Measurements from ENCODE around the gene BCL6. TPM values are rescaled to one million over a fixed set of nuclear protein-coding genes. Genes with fewer than 3 reads are reported as not detected.

BCL6 gene
- total RNA-seq, 1 experiment from 2014 or later: 10.2 TPM

DNA sequence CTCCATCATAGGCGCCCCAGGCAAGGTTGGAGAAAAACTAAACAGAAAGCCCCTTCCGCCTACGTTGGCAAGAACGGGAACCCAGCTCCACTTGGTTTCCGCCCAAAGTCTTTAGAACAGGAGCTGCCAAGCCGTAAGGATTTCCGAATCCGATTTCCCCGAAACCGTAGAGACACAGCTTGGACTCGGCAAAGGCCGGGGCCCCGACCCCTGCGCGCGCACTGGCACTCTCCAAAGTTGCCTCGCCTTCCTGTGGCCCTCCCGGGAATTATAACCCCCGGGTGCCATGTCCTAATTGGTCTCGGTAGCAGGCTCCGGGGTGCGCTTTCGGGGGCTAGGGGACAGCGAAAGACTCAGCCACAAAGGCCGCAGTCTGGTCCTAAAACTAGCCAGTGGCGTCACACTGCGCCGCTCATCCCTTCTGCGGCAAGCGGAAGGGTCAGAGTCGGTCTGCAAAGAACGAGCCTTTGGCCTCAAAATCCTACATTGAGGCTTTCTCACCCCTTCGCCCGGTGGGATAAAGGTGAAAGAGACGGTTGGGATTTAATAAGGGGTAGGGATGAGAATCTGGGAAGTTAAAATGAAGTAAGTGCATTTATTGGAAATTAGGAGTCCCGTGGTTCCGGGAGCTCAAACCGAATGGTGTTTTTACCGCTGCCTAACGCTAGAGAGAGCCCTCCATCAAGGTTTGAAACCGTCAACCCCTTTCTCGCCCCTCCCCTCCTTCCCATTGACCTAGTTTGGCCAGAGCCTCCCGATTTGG lies 6.8 kb downstream of the BCL6 start (continued):
- TF ChIP-seq, protein P1, sequence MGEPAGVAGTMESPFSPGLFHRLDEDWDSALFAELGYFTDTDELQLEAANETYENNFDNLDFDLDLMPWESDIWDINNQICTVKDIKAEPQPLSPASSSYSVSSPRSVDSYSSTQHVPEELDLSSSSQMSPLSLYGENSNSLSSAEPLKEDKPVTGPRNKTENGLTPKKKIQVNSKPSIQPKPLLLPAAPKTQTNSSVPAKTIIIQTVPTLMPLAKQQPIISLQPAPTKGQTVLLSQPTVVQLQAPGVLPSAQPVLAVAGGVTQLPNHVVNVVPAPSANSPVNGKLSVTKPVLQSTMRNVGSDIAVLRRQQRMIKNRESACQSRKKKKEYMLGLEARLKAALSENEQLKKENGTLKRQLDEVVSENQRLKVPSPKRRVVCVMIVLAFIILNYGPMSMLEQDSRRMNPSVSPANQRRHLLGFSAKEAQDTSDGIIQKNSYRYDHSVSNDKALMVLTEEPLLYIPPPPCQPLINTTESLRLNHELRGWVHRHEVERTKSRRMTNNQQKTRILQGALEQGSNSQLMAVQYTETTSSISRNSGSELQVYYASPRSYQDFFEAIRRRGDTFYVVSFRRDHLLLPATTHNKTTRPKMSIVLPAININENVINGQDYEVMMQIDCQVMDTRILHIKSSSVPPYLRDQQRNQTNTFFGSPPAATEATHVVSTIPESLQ (CRISPR knock-in tag; IDR thresholded peaks at IDR 0.05): no peak
- TF ChIP-seq, protein P2, sequence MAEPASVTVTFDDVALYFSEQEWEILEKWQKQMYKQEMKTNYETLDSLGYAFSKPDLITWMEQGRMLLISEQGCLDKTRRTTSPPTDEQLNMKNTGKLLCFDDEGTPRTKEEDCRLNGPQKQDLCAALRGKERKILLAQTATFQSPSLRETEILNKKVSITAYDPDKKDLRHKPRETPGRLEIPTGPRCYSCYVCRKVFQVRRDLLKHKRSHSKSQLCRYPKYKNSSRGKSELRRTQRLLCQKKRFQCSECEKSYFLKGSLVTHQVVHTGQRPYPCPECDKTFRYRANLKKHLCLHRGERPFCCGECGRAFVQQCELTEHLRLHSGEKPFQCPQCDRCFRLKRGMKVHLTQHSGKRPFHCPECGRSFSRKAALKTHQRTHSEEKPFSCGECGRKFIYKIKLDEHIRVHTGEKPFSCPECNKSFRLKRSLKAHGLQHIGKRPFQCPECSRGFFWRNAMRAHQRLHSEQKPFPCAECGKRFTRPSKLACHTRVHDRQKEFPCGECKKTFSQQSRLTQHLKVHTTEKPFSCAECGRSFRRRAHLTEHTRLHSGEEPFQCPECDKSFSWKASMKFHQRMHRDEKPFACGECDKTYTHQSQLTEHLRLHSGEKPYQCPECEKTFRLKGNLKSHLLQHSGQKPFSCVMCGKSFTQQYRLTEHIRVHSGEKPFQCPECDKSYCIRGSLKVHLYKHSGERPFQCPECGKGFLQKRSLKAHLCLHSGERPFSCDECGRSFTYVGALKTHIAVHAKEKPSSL (CRISPR knock-in tag; conservative IDR thresholded peaks at IDR 0.05): no peak
- TF ChIP-seq FOXP1 (CRISPR knock-in tag; IDR thresholded peaks at IDR 0.05; ENCODE audit: borderline replicate concordance) (no peak), FOXJ3 (CRISPR knock-in tag; IDR thresholded peaks at IDR 0.05; ENCODE audit: borderline replicate concordance) (no peak), ZNF317 (CRISPR knock-in tag; IDR thresholded peaks at IDR 0.05; ENCODE audit: borderline replicate concordance, low read depth) (no peak), ZNF232 (CRISPR knock-in tag; IDR thresholded peaks at IDR 0.05) (no peak), TCF7 (CRISPR knock-in tag; IDR thresholded peaks at IDR 0.05; ENCODE audit: low read depth) (no peak), ZBTB21 (CRISPR knock-in tag; IDR thresholded peaks at IDR 0.05; ENCODE audit: borderline replicate concordance) (no peak), ELF4 (CRISPR knock-in tag; IDR thresholded peaks at IDR 0.05; ENCODE audit: low read depth) (no peak), CBFB (CRISPR knock-in tag; IDR thresholded peaks at IDR 0.05; ENCODE audit: low read depth) (no peak), ETV6 (CRISPR knock-in tag; IDR thresholded peaks at IDR 0.05) (no peak), SOX15 (CRISPR knock-in tag; IDR thresholded peaks at IDR 0.05) (no peak)
- TF ChIP-seq, protein P3, sequence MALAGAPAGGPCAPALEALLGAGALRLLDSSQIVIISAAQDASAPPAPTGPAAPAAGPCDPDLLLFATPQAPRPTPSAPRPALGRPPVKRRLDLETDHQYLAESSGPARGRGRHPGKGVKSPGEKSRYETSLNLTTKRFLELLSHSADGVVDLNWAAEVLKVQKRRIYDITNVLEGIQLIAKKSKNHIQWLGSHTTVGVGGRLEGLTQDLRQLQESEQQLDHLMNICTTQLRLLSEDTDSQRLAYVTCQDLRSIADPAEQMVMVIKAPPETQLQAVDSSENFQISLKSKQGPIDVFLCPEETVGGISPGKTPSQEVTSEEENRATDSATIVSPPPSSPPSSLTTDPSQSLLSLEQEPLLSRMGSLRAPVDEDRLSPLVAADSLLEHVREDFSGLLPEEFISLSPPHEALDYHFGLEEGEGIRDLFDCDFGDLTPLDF (CRISPR knock-in tag; IDR thresholded peaks at IDR 0.05): no peak
- TF ChIP-seq, protein P4, sequence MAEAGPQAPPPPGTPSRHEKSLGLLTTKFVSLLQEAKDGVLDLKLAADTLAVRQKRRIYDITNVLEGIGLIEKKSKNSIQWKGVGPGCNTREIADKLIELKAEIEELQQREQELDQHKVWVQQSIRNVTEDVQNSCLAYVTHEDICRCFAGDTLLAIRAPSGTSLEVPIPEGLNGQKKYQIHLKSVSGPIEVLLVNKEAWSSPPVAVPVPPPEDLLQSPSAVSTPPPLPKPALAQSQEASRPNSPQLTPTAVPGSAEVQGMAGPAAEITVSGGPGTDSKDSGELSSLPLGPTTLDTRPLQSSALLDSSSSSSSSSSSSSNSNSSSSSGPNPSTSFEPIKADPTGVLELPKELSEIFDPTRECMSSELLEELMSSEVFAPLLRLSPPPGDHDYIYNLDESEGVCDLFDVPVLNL (CRISPR knock-in tag; IDR thresholded peaks at IDR 0.05; ENCODE audit: borderline replicate concordance, low read depth): no peak
- TF ChIP-seq, protein P5, sequence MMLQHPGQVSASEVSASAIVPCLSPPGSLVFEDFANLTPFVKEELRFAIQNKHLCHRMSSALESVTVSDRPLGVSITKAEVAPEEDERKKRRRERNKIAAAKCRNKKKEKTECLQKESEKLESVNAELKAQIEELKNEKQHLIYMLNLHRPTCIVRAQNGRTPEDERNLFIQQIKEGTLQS (CRISPR knock-in tag; conservative IDR thresholded peaks at IDR 0.05): no peak
- TF ChIP-seq, protein P6, sequence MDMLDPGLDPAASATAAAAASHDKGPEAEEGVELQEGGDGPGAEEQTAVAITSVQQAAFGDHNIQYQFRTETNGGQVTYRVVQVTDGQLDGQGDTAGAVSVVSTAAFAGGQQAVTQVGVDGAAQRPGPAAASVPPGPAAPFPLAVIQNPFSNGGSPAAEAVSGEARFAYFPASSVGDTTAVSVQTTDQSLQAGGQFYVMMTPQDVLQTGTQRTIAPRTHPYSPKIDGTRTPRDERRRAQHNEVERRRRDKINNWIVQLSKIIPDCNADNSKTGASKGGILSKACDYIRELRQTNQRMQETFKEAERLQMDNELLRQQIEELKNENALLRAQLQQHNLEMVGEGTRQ (CRISPR knock-in tag; IDR thresholded peaks at IDR 0.05): no peak
- TF ChIP-seq, protein P7, sequence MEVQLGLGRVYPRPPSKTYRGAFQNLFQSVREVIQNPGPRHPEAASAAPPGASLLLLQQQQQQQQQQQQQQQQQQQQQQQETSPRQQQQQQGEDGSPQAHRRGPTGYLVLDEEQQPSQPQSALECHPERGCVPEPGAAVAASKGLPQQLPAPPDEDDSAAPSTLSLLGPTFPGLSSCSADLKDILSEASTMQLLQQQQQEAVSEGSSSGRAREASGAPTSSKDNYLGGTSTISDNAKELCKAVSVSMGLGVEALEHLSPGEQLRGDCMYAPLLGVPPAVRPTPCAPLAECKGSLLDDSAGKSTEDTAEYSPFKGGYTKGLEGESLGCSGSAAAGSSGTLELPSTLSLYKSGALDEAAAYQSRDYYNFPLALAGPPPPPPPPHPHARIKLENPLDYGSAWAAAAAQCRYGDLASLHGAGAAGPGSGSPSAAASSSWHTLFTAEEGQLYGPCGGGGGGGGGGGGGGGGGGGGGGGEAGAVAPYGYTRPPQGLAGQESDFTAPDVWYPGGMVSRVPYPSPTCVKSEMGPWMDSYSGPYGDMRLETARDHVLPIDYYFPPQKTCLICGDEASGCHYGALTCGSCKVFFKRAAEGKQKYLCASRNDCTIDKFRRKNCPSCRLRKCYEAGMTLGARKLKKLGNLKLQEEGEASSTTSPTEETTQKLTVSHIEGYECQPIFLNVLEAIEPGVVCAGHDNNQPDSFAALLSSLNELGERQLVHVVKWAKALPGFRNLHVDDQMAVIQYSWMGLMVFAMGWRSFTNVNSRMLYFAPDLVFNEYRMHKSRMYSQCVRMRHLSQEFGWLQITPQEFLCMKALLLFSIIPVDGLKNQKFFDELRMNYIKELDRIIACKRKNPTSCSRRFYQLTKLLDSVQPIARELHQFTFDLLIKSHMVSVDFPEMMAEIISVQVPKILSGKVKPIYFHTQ (CRISPR knock-in tag; IDR thresholded peaks at IDR 0.05): no peak
- TF ChIP-seq, protein P8, sequence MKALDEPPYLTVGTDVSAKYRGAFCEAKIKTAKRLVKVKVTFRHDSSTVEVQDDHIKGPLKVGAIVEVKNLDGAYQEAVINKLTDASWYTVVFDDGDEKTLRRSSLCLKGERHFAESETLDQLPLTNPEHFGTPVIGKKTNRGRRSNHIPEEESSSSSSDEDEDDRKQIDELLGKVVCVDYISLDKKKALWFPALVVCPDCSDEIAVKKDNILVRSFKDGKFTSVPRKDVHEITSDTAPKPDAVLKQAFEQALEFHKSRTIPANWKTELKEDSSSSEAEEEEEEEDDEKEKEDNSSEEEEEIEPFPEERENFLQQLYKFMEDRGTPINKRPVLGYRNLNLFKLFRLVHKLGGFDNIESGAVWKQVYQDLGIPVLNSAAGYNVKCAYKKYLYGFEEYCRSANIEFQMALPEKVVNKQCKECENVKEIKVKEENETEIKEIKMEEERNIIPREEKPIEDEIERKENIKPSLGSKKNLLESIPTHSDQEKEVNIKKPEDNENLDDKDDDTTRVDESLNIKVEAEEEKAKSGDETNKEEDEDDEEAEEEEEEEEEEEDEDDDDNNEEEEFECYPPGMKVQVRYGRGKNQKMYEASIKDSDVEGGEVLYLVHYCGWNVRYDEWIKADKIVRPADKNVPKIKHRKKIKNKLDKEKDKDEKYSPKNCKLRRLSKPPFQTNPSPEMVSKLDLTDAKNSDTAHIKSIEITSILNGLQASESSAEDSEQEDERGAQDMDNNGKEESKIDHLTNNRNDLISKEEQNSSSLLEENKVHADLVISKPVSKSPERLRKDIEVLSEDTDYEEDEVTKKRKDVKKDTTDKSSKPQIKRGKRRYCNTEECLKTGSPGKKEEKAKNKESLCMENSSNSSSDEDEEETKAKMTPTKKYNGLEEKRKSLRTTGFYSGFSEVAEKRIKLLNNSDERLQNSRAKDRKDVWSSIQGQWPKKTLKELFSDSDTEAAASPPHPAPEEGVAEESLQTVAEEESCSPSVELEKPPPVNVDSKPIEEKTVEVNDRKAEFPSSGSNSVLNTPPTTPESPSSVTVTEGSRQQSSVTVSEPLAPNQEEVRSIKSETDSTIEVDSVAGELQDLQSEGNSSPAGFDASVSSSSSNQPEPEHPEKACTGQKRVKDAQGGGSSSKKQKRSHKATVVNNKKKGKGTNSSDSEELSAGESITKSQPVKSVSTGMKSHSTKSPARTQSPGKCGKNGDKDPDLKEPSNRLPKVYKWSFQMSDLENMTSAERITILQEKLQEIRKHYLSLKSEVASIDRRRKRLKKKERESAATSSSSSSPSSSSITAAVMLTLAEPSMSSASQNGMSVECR (CRISPR knock-in tag; IDR thresholded peaks at IDR 0.05; ENCODE audit: borderline replicate concordance): no peak
- TF ChIP-seq, protein P9, sequence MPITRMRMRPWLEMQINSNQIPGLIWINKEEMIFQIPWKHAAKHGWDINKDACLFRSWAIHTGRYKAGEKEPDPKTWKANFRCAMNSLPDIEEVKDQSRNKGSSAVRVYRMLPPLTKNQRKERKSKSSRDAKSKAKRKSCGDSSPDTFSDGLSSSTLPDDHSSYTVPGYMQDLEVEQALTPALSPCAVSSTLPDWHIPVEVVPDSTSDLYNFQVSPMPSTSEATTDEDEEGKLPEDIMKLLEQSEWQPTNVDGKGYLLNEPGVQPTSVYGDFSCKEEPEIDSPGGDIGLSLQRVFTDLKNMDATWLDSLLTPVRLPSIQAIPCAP (CRISPR knock-in tag; IDR thresholded peaks at IDR 0.05): no peak

Measured in WTC11 (cell line).